Duodenal mucosa (tissue), 2 donors: ENCODE data around the gene TESMIN.

Source experiments
- H3K27ac ChIP-seq: one replicate; pipeline ENCODE4 v1.7.0; 2013; ENCODE audit warnings: low read depth, low read length
- H3K27me3 ChIP-seq, 2 donors: one replicate each; pipeline ENCODE4 v1.7.0; 2013; ENCODE audit warnings: low read length in 2 of 2, control low read depth in 1 of 2; ENCODE audit not compliant: insufficient read depth in 2 of 2, control insufficient read depth in 1 of 2
- H3K36me3 ChIP-seq, 2 donors: one replicate each; pipeline ENCODE4 v1.7.0; 2013; ENCODE audit warnings: low read length in 2 of 2, control low read depth in 1 of 2; ENCODE audit not compliant: insufficient read depth in 2 of 2, control insufficient read depth in 1 of 2
- H3K4me1 ChIP-seq, 2 donors: one replicate each; pipeline ENCODE4 v1.7.0; 2013; ENCODE audit warnings: low read length in 2 of 2, control low read depth in 1 of 2; ENCODE audit not compliant: insufficient read depth in 2 of 2, control insufficient read depth in 1 of 2
- H3K4me3 ChIP-seq, 2 donors: one replicate each; pipeline ENCODE4 v1.7.0; 2013; ENCODE audit warnings: low read length in 2 of 2, low read depth in 1 of 2
- H3K9ac ChIP-seq, 2 donors: one replicate each; pipeline ENCODE4 v1.7.0; 2013; ENCODE audit warnings: low read length in 2 of 2, low read depth in 1 of 2
- H3K9me3 ChIP-seq, 2 donors: one replicate each; pipeline ENCODE4 v1.7.0; 2013; ENCODE audit warnings: low read length in 2 of 2, control low read depth in 1 of 2; ENCODE audit not compliant: control insufficient read depth in 1 of 2

The TESMIN gene

GRCh38 chr11:68763181-68763721 is 11.9 kb upstream of the TESMIN start:
- Histone ChIP-seq H3K9ac (no peak overlapping the region), H3K27ac (no peak overlapping the region), H3K4me3 (no peak overlapping the region), H3K36me3 (peaks cover 31 to 88% of the 10 kb centered on the region in 2 donors), H3K4me1 (no peaks in the 10 kb centered on the region), H3K27me3 (no peaks in the 10 kb centered on the region), H3K9me3 (no peaks in the 10 kb centered on the region)

- Histone ChIP-seq H3K27ac (no peak overlapping the region), H3K4me3 (no peak overlapping the region), H3K9me3 (no peaks in the 10 kb centered on the region), H3K27me3 (no peaks in the 10 kb centered on the region), H3K4me1 (no peaks in the 10 kb centered on the region), H3K9ac (no peak overlapping the region), H3K36me3 (peaks cover 37 to 92% of the 10 kb centered on the region in 2 donors)
These were observed 11.2 kb upstream of the TESMIN start for GRCh38 chr11:68762481-68762880.

- no peaks in the 10 kb centered on the region for H3K27me3 ChIP-seq
- no peaks in the 10 kb centered on the region for H3K9me3 ChIP-seq
- no peak overlapping the region for H3K4me3 ChIP-seq
- H3K4me1 ChIP-seq: no peaks in the 10 kb centered on the region
- no peak overlapping the region for H3K9ac ChIP-seq
- H3K36me3 ChIP-seq: peaks cover 43 to 94% of the 10 kb centered on the region in 2 donors
- no peak overlapping the region for H3K27ac ChIP-seq
These were observed 10.5 kb upstream of the TESMIN start for GRCh38 chr11:68761801-68762200.

- Histone ChIP-seq H3K36me3 (peaks cover 40 to 88% of the 10 kb centered on the region in 2 donors), H3K4me3 (no peak overlapping the region), H3K9ac (no peak overlapping the region), H3K27me3 (no peaks in the 10 kb centered on the region), H3K4me1 (no peaks in the 10 kb centered on the region), H3K27ac (no peak overlapping the region), H3K9me3 (no peaks in the 10 kb centered on the region)
These were observed 8.7 kb upstream of the TESMIN start for GRCh38 chr11:68759991-68760390.

- no peaks in the 10 kb centered on the region for H3K9me3 ChIP-seq
- no peak overlapping the region for H3K4me3 ChIP-seq
- H3K4me1 ChIP-seq: no peaks in the 10 kb centered on the region
- H3K27me3 ChIP-seq: no peaks in the 10 kb centered on the region
- no peak overlapping the region for H3K9ac ChIP-seq
- peaks cover 42 to 76% of the 10 kb centered on the region in 2 donors for H3K36me3 ChIP-seq
- H3K27ac ChIP-seq: no peak overlapping the region
These were observed 6.4 kb upstream of the TESMIN start for GRCh38 chr11:68757711-68758110.

- Histone ChIP-seq H3K27me3 (no peaks in the 10 kb centered on the region), H3K27ac (no peak overlapping the region), H3K9me3 (no peaks in the 10 kb centered on the region), H3K4me3 (no peak overlapping the region), H3K4me1 (no peaks in the 10 kb centered on the region), H3K36me3 (peaks cover 30 to 62% of the 10 kb centered on the region in 2 donors), H3K9ac (no peak overlapping the region)
These were observed 4.9 kb upstream of the TESMIN start for GRCh38 chr11:68756171-68756766.

- H3K27me3 ChIP-seq: no peaks in the 10 kb centered on the region
- peaks cover 22 to 38% of the 10 kb centered on the region in 2 donors for H3K36me3 ChIP-seq
- no peak overlapping the region for H3K27ac ChIP-seq
- H3K4me3 ChIP-seq: no peak overlapping the region
- H3K9me3 ChIP-seq: no peaks in the 10 kb centered on the region
- no peaks in the 10 kb centered on the region for H3K4me1 ChIP-seq
- no peak overlapping the region for H3K9ac ChIP-seq
These were observed 2.0 kb upstream of the TESMIN start for GRCh38 chr11:68753300-68753699.

GRCh38 chr11:68751004-68751325 is 355 bp downstream of the TESMIN start:
- Histone ChIP-seq H3K36me3 (peaks cover 5 to 17% of the 10 kb centered on the region in 2 donors), H3K27me3 (no peaks in the 10 kb centered on the region), H3K9me3 (no peaks in the 10 kb centered on the region), H3K4me3 (peak overlapping the region in 1 of 2 donors; percentile 45), H3K9ac (no peak overlapping the region), H3K4me1 (no peaks in the 10 kb centered on the region), H3K27ac (no peak overlapping the region)

GRCh38 chr11:68750195-68751003 is 921 bp downstream of the TESMIN start:
- Histone ChIP-seq H3K4me1 (no peaks in the 10 kb centered on the region), H3K27me3 (no peaks in the 10 kb centered on the region), H3K9me3 (no peaks in the 10 kb centered on the region), H3K9ac (no peak overlapping the region), H3K4me3 (peak overlapping the region in 1 of 2 donors; percentile 27), H3K36me3 (peaks cover 5 to 17% of the 10 kb centered on the region in 2 donors), H3K27ac (no peak overlapping the region)
